ENCODE data around the gene RAB7B.

DNA sequence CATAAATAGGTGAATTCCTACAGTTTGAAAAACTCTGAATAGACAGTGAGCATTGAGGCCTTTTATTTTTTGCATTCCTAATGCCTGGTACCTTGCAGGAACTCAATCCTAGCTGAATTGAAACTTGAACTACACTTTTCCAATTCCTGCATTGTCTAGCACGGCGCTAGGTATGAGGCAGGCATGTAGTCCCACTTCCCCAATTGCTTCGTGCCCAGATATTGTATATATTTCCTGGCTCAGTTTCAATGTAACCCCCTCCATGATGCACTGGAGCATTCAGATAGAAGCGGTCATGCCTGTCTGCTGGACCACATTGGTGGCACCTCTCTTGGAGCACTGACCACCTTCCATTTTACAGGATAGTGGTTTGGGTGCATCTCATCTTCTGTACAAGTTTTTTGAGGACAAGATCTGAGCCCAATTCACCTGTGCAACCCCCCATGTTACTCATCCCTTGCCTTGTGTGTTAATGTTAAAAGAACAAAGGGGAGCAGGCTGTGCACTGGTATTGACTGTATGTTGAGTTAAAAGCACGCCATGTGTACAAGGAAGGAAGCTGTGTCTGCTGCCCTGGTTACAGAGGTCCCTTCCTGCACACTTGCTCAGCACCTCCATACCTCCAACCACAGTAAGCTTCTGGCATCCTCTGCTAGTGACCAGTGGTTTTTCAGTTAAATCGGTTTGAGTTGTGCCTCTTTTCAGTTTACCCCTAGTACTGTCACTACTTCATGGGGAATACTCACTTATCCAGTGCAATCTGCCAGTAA, 10.0 kb upstream of the RAB7B start:
- TF ChIP-seq SIN3A (IDR thresholded peaks at IDR 0.05; ENCODE audit: borderline replicate concordance, insufficient read depth, low read length) (no peak), REST (IDR thresholded peaks at IDR 0.05; ENCODE audit: insufficient read depth in 1 of 2, low read depth in 2 of 2, low read length in 2 of 2) (no peak), POLR2AphosphoS5 (IDR thresholded peaks at IDR 0.05; ENCODE audit: low read depth, low read length) (no peak)
